ENCODE measurements around the gene KCNAB2.

The KCNAB2 gene

DNA sequence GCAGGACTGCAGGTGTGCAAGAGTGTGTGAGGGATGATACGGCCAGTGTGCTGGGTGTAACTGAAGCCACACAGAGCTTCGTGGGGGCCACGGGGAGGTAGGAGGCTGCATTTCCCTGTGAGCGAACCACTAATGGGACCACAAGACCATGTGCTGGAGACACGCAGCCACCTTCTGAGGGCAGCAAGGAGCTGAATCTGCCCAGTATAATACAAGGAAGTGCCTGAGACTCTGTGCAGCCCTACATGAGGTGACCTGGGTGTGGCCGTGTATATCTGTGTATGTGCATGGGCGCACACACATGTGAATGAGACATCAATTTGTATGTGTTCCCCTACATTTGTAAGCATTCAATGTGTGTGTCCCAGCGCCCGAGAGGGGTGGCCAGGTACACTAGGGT, 83.6 kb downstream of the KCNAB2 start:
- no peak for DNase-seq (ENCODE audit: low read depth)

DNA sequence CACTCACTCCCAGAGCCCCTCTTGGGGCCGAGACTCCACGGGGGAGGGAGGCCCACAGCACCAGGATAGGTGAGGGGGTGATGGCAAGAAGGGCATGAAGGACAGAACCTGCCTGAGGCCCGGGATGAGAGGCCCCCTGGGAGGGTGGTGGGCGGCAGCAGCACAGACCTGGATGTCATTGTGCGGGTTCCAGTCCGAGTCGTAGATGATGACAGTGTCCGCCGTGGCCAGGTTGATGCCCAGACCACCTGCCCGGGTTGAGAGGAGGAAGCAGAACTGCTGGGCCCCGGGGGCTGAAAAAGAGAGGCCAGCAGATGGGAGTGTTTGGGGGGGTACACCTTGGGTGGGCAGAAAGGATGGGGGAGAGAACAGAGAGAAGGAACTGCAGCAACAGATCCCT, 84.3 kb downstream of the KCNAB2 start:
- DNase-seq (ENCODE audit: low read depth): no peak

DNA sequence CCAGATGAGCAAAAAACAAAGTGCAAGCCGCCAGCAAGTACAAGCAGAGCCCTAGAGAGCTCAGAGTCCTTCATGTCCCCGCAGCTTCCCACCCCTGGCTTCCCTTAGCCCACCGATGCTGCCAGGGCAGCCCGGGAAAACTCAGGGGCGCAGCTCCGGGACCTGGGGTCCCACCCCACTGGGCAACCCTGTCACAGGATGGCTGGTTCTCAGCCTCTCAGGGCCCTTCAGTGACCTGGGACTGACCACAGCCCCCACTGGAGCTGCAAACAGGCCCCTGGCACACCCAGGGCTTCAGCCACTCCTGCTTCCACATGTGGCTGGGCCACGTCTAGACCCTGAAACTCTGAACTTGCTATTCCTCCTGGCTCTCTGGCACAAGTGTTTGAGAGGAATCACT, 84.9 kb downstream of the KCNAB2 start:
- no peak for DNase-seq (ENCODE audit: low read depth)

DNA sequence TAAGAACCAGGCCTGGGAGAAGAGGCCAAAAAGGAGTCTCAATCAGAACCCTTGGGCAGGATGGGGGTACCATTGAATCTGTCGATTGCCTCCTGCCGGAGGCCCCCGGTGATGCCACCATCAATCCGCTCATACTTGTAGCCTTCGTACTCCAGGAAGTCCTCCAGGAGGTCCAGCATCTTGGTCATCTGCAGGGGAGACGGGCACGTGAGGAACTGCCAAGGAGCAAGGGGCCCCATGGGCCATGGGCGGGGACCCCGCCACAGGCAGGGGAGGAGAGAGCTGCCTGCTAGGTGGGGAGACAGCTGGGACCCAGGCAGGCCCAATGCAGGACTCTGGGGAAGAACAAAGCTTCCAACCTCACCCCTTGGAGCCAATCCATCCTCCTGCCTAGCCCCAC, 85.9 kb downstream of the KCNAB2 start:
- no peak for DNase-seq (ENCODE audit: low read depth)

DNA sequence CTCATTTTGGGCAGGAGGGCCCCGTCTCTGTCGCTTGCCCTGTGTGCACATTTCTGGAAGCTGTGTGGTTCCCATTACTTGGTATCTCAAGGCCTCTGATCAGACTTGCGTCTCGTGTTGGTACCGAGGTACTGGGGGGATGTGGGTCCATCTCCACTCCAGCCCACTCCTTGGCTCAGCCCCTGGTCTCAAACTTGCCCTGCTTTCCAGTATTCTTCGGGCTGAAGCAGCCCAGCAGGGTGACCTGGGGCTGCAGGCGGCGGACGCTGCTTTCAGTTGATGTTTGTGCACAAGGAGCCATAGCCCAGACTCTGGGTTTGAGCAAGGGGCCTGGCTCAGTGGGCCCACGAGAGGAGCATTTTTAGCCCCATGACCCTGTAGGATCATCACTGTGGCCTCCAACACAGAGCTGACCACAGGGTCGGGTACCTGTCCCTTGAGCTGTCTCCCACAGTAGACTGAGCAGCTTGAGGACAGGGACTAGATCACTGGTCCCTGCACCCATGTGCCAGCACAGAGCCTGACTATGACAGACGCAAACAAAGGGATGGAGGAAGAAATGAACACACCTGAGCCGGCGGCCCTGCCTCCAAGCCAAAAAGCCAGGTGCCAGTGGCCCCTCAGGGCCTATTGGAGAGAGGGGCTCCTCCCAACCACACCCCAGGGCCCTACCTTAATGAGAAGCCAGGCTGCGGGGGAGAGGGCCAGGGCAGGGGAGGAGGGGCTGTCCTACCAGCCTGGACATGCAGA, 87.6 kb downstream of the KCNAB2 start:
- no peak for DNase-seq (ENCODE audit: low read depth)

DNA sequence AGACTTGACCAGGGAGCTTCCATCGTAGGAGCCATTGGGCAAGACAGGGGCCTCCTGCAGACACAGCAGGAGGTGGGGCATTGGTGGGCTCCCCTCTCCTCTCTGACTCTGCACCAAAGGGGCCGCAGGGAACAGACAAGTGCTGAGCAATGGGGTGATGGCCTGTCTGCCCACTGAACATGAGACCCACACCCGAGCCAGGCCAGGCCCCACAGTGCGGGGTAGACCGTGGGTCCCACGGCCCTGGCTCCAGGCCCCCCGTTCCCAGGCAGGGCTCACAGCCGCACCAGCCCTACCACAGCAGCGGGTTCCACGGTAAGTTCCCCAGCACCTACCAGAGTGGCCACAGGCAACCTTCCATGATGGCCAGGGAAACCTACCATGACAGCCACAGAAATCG, 88.5 kb downstream of the KCNAB2 start:
- no peak for DNase-seq (ENCODE audit: low read depth)

DNA sequence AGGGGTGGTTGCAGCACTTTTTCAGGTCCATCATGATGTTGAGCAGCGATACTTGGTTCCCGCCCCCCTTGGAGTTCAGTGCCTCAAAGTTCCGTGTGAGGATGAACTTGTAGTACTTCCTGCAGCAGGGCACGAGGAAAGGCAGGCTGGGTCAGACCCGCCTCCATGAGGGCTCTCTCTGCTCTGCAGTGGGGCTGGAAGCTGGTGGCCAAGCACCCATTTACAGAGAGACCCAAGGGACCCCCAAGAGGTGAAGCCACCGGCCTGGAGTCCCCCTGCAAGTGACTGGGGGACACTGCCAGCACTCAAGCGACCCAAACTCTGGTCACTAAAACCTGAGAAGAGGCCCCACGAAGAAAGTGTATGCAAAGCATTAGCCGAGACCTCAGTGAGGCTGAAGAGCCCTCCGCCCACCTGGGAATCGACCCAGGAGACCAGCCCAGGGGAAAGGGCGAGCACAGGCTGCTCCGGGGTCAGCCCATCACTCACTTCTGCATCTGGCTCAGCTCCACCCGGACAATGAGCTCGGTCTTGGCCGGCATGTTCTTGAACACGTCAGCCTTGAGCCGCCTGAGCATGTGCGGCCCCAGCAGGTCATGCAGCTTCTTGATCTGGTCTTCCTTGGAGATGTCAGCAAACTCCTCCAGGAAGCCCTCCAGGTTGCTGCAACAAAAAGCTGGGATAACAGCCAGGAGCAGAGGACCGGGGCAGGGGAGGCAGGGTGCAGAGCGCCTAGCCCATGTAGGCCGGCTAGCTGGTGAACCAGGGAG, 89.2 kb downstream of the KCNAB2 start:
- DNase-seq (ENCODE audit: low read depth): no peak

DNA sequence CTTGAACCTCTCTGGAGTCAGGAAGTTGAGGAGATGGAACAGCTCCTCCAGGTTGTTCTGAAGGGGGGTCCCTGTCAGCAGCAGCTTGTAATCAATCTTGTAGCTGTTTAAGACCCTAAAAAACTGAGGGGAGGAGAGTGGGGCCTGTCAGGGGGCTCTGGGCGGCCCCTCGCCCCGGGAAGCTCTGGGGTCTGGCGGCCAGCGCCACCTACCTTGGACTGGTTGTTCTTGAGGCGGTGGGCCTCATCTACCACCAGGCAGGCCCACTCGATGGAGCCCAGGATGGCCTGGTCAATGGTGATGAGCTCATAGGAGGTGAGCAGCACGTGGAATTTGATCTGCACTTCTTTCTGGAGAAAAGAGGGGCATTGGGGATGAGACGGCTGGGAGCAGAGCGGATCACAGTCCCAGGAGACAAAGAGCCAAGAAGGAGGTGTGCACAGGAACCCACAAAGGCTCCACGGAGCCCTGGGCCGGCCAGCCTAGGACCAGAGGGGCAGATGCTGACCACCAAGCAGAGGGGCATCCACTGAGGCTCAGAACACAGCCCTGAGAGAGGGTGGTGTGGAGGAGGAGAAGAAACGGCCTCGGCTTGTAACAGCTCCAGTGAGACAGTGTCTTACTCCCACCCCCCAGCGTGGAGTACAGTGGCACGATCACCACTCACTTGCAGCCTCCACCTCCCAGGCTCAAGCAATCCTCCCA, 91.0 kb downstream of the KCNAB2 start:
- no peak for DNase-seq (ENCODE audit: low read depth)

DNA sequence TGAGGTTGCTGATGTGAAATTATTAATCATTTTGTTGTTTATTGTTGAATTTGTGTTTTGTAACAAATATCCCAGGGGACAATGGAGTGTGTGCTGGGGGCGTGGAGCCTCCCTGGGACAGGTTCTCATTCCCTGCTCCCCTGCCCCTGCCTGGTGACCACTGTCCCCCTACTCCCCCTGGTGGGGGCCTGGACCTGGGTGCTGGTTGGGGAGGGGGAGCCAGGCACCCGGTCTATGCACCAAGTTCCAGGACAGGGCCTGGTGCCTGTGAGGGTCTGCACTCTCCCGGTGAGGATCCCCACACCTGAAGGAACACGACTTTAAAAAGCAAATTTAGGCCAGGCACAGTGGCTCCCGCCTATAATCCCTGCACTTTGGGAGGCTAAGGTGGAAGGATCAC, 92.1 kb downstream of the KCNAB2 start:
- DNase-seq (ENCODE audit: low read depth): no peak

DNA sequence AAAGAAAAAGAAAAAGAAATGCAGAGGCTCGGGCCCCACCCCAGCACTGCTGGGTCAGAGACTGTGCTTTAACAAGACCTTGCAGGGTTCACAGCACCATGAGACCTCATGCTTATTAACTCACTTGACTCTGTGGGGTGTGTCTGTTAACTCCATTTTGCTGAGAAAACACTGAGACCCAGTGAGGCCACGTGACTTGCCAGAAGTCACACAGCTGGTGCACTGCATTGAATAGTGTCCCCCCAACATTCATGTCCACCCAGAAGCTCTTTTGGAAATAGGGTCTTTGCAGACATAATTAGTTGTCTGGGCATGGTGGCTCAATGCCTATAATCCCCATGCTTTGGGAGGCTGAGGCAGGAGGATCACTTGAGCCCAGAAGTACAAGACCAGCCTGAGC, 94.7 kb downstream of the KCNAB2 start:
- DNase-seq (ENCODE audit: low read depth): no peak

DNA sequence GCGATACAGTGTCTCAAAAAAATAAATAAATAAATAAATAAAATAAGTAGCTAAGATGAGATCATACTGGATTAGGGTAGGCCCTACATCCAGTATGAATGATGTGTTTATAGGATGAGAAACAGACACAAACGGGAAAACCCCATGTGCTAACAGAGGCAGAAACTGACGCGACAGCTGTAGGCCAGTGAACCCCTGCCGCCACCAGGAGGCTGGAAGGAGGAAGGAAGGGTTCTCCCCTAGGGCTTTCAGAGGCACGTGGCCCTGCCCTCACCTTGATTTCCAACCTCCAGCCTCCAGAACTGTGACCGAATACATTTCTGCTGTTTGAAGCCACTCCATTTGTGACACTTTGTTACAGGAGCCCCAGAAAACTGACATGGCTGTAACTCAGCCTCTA, 95.9 kb downstream of the KCNAB2 start:
- no peak for DNase-seq (ENCODE audit: low read depth)

DNA sequence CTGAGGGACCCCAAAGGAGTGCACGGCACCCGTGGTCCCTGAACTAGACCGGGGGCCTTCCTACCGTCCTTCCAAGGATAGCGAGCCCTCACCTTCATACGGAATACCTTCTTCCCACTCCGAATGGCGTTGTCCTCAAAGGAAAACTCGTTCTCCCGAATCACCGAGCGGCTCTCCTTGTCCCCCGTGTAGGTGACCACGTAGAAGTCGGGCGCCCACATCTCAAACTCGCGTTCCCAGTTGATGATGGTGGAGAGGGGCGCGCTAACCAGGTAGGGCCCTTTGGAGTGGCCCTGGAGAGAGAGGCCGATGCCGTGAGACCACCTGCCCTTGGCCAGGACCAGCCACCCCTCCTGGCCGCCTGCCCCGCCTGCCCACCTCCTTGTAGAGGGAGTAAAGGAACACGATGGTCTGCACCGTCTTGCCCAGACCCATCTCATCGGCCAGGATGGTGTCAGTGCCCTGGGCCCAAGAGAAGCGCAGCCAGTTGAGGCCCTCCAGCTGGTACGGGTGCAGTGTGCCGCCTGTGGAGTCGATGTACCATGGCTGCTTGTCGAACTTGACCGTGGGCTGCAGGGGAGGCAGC, 96.4 kb downstream of the KCNAB2 start:
- DNase-seq (ENCODE audit: low read depth): no peak

DNA sequence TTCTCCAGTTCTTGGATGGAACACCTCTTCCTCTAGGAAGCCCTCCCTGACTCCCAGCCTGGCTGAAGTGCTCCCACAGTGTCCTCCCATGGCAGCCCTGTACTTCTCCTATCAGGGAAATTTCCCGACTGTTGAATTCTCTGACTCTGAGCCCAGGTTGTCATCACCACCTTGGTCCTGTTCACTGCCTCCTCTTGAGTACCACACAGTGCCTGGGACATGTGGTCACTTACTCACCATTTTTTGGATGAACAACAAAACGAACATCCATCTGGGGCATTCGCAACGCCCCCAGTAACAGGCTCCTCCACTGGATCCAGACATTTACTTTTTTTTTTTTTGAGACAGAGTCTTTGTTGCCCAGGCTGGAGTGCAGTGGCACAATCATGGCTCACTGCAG, 97.0 kb downstream of the KCNAB2 start:
- DNase-seq (ENCODE audit: low read depth): no peak

DNA sequence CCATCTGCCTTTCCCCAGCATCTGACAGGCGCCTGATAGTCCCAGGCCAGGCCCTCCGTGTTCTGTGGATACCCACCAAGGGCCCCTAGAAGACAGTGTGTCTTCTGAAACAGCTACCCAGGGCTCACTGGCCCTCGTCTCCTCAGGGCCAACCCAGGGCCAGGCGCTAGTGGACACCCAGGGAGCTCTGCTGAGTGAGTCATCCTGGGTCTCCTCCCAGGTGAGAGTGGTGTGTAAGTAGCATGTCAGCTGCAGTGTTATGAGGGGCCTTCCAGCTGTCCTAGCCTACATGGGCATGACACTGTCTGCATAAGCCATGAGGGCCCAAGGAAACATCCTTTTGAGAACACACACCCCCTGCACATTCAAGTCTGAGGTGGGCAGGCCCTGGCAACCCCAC, 97.7 kb downstream of the KCNAB2 start:
- no peak for DNase-seq (ENCODE audit: low read depth)

DNA sequence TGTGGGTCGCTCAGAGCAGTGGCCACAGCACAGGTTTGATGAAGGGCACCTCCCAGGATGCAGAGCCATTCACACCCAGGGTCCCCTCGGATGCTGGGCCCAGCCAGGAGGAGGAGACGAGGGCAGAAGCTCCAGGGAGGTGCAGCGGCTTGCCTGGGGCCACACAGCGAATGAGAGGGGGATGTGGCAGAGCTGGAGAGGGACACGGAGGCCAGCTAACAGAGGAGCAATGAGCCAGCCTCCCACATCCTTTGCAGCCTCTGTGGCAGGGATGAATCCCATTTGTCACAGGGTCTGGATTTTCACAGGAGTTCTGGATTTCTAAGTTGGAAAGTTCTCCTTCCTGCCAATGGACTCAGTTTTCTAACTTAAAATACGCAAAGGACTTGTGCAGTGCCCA, 98.5 kb downstream of the KCNAB2 start:
- DNase-seq (ENCODE audit: low read depth): no peak

DNA sequence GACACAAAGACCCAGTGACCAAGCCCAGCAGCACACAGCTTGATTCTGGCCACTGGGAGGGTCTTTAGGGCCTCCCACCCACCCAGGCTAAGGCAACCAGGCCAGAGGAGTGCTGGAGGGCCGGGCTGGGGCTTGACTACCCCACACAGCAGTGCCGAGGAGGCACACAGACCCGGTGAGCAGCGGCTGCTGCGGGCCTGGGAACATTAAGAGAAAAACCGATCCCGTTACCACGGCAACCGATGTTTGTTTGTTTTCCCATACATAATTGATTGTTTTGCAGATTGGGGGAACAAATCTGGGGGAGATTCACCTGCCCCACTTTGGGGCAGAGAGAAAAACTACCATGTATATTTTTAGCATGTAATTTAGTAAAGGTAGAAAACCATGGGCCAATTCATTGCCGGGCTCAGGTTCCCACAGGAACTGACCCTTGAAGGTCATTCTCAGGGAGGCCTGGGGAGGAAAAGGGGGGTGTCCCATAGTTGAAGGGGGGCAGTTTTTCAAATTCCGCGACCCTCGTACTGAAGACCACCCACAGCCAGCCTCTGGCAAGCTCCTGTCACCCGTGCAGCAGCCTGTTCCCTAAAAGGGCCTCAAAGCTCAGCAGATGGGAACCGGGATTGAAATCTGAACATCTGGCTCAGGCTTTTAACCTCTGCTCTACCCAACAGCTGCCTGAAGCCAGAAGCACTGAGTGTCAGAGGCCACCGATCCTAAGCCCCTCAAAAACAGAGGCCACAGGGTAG, 99.1 kb downstream of the KCNAB2 start:
- no peak for DNase-seq (ENCODE audit: low read depth)

DNA sequence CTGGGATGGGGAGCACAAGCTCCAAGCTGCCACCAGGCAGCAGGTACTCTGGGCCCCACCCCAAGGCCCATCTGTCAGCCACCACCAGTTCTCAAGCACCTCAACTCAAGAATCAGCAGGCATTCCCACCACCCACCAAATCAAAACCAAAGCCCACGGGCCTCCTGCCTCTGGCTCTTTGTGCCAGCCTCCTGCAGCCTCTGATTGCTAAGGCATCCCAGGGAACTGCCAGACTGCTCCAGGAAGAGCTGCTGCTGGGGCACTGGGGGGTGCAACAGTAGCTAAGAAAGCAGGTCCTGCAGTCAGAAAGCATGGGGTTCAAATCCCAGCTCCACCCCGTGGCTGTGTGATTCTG, 99.7 kb downstream of the KCNAB2 start:
- no peak for DNase-seq (ENCODE audit: low read depth)

DNA sequence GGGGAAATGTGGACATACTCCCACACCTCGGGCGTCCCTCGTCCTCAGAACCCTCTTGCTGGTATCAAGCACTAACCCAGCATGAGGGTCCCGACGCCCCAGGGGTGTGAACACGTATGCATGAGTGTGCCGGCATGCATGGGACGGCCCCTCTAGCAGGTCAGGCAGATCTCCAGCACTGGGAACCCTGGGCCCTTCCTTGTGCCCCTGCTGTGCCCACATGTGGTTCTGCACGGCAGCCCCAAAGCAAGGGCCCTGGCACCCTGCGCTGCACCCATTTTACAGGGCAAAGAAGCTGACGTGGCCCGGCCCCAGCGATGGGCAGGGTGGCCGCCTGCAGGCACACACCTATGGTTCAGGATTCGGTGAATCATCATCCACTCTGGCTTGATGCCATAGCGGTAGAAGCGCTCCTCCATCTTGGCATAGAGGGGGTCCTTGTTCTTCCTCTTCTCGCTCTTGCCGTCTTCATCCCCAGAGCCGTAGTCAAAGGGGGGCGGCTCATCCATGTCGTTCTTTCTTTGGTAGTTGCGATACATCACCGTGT, 100.2 kb downstream of the KCNAB2 start:
- no peak for DNase-seq (ENCODE audit: low read depth)

DNA sequence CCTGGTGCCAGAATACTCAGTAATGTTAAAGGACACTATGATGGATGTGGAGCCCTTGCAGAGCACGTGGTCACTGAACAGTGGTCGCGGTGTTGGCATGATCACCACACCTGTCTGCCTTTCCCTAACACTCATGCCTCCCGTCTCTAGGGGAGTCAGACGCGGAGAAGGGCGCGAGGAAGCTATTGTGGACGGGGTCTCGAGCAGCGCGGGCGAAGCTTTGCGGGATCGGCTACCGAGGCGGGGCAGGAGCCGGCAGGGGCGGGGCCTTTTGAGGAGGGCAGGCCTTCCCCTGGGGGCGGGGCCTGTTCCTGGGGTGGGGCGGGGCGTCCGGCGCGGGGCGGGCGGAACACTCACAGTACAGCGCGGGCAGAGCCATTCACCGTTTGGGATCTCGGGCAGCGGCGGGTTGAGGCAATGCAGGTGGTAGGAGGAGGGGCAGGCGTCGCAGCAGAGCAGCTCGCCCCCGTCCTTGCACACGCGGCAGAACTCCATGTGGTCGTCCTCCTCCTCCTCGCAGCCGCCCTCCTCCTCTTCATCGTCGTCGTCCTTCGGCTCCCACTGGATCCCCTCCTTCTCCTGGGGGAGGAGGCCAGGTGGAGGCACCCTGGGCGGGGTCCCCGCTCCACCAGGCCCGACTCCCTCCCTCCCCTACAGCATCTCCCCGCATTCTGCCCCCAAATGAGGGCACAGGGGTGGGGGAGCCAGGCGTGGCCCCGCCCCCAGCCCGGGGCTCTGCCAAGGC, 103.0 kb downstream of the KCNAB2 start:
- DNase-seq (ENCODE audit: low read depth): no peak

DNA sequence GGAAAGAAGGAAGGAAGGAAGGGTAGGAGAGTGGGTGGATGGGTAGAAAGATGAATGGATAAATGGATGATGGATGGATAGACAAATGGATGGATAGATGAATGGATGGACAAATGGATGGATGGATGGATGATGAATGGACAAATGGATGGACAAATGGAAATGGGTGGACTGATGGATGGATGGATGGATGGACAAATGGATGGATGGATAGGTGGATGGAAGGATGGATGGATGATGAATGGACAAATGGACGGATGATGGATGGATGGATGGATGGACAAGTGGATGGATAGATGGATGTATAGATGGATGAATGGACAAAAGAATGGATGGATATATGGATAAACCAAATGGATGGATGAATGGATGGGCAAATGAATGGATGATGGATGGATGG, 103.9 kb downstream of the KCNAB2 start:
- no peak for DNase-seq (ENCODE audit: low read depth)

Data from CMK (cell line).